GM12872 (cell line): ENCODE results near the gene CCDC9.

ENCODE experiments used
- CTCF ChIP-seq: IDR thresholded peaks from 3 replicates; pipeline ENCODE4 v1.5.1; 2011; ENCODE audit warnings: low read depth, mild to moderate bottlenecking, low read length, moderate library complexity; ENCODE audit not compliant: insufficient read depth

Gene CCDC9

DNA sequence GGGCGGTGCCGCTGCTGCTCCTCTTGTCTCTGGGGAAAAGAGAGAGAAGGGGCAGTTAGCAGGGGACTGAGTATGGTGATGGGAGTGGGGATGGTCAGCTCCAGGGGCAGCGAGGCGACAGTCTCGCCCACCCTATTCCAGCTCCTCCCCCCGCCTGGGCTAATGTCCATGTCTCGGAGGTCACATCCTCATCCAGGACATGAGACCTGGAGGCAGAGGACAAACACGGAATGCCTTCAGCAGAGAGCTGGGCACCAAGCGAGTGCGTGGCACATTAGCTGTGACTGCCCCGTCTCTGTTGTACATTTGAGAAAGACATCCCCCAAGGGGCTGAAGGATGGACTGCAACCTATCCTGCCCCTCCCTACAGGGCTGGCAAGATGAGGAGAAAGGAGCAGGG lies 34.4 kb upstream of the CCDC9 start:
- no peak for TF ChIP-seq CTCF

- TF ChIP-seq CTCF, result peak; percentile 24; the same call in 2 of the 3 replicates
Observed at GRCh38 chr19:47225746-47226425, 30.4 kb upstream of the CCDC9 start.

DNA sequence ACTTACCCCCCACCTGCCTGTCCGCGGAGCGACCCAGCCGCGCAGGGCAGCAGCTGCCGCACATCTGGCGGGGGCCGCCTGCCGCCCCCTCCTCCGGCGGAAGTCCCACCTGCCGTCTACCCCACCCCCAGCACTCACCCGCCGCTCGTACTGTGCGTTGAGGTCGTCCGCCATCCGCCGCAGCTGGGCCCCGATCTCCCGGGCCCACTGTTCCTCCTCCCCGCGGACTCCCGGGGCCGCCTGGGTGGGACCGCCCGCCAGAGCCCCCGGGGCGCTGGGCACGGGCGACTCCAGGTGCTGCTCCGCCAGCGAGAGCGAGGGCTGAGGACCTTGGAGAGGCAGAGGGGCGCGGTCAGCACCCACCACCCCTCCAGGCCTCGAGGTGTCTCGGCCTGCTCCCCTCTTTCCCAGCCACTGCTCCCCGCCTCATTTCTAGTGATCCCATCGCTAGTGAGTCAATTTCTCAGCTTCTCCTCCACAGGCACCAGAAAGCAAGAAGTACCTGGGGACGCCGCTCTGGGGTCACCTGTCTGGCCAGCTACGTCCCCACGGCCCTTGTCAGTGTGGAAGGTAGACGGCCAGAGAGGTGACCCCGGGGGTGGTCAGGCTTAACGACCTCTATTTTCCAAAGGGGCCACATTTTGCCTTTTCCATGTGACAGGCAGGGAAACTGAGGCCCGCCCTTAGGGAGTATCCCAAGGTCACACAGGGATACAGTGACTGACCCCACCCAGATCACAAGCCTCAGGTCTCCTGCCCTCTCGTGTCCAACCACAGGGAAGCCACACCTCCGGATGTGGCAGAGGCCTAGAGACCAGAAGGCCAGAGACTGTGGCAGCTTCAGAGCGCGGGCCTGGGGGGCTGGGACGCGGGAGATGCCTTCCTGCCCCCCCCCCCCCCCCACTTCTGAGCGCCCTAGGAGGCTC lies 29.6 kb upstream of the CCDC9 start:
- no peak for TF ChIP-seq CTCF

DNA sequence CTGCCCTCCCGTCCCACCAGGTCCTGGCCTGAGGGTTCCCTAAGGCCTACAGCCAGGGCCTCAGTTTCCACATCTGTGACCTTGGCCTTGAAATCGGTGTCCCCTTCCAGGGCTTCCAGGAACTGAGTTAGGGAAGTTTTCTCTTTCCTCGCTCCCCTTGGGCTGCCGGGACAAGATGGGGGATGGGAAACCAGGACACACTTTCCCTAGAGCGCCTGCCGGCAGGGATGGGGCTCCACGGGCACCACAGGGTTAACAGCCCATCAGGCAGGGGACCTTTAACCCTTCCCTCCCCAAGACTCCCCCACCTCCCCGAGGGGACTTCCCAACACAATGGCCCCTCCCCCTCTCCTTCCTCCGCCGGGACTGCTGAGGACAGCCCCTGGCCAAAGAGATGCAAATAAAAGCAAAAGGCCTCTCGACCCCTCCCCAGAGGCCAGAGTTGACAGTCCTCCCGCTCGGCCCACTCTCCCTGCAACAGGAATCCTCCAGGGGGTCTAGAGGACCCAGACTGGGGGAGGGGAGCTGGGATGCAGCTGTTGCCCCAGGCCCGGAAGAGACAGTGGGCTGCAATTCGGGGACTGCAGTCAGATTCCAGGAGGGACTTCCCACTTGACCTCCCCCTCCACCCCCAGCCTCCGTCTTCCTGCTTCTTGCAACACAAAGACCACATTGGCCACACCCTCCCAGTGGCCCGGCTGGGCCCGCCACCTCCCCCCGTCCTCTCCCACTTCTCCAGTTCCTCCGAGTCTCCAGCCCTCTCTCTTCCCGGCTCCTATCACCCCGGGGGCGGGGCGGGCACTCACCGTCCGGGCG lies 28.8 kb upstream of the CCDC9 start:
- TF ChIP-seq CTCF, result no peak

- no peak for TF ChIP-seq CTCF
Observed at GRCh38 chr19:47228168-47228936, 28.0 kb upstream of the CCDC9 start.

- no peak for TF ChIP-seq CTCF
Observed at GRCh38 chr19:47228937-47229675, 27.2 kb upstream of the CCDC9 start.
